ENCODE results near the gene NT5C2.
"Not testable (repeated sequence)": the region's sequence is repeated elsewhere in the genome, so short reads cannot be mapped to it uniquely, and the experiment has no call there.

DNA sequence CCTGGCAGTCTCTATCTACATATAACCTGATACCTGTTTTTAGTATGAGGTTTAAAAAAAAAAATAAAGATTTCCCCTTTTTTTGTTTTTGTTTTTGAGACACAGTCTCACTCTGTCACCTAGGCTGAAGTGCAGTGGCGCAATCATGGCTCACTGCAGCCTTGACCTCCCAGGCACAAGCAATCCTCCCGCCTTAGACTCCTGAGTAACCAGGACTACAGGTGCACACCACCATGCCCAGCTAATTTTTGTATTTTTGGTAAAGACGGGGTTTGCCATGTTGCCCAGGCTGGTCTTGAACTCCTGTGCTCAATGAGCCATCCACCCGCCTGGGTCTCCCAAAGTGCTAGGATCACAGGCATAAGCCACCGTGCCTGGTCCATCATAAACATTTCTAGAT, 25.5 kb downstream of the NT5C2 start:
- TF ChIP-seq, protein P1, sequence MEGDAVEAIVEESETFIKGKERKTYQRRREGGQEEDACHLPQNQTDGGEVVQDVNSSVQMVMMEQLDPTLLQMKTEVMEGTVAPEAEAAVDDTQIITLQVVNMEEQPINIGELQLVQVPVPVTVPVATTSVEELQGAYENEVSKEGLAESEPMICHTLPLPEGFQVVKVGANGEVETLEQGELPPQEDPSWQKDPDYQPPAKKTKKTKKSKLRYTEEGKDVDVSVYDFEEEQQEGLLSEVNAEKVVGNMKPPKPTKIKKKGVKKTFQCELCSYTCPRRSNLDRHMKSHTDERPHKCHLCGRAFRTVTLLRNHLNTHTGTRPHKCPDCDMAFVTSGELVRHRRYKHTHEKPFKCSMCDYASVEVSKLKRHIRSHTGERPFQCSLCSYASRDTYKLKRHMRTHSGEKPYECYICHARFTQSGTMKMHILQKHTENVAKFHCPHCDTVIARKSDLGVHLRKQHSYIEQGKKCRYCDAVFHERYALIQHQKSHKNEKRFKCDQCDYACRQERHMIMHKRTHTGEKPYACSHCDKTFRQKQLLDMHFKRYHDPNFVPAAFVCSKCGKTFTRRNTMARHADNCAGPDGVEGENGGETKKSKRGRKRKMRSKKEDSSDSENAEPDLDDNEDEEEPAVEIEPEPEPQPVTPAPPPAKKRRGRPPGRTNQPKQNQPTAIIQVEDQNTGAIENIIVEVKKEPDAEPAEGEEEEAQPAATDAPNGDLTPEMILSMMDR (IDR thresholded peaks at IDR 0.05): not testable (repeated sequence)
- not testable (repeated sequence) for TF ChIP-seq POLR2AphosphoS5 (IDR thresholded peaks at IDR 0.05)
